ENCODE measurements around the gene RBFOX2.

- no peak for TF ChIP-seq MTF1 (CRISPR knock-in tag; IDR thresholded peaks at IDR 0.05)
- no peak for TF ChIP-seq ATF3 (CRISPR knock-in tag; IDR thresholded peaks at IDR 0.05)
- no peak for TF ChIP-seq MEIS2 (CRISPR knock-in tag; IDR thresholded peaks at IDR 0.05)
- TF ChIP-seq TOPORS (CRISPR knock-in tag; IDR thresholded peaks at IDR 0.05) = no peak
- TF ChIP-seq ZFX (CRISPR knock-in tag; IDR thresholded peaks at IDR 0.05; ENCODE audit: low read depth) = no peak
- TF ChIP-seq WIZ (CRISPR knock-in tag; IDR thresholded peaks at IDR 0.05) = no peak
- TF ChIP-seq ARHGAP35 (CRISPR knock-in tag; IDR thresholded peaks at IDR 0.05; ENCODE audit: borderline replicate concordance) = no peak
- TF ChIP-seq RARG (CRISPR knock-in tag; IDR thresholded peaks at IDR 0.05; ENCODE audit: low read depth) = no peak
- TF ChIP-seq POLR2A (IDR thresholded peaks at IDR 0.05; ENCODE audit: insufficient read depth in 1 of 2, low read depth in 2 of 2, low read length in 2 of 2) = no peak
These were observed 70.3 kb downstream of the RBFOX2 start for GRCh38 chr22:35958334-35958733.
